PFSK-1 (cell line): Measurements from ENCODE around the gene OR10P1.

ENCODE experiments used
- FOXP2 ChIP-seq: optimal IDR thresholded peaks from 2 replicates; pipeline ENCODE3; 2011; ENCODE audit warnings: borderline replicate concordance, control low read depth, inconsistent platforms; ENCODE audit not compliant: insufficient read depth; ENCODE audit errors: extremely low read length, extremely low read depth
- POLR2AphosphoS5 ChIP-seq: IDR thresholded peaks from 2 replicates; pipeline ENCODE4 v1.6.1; 2012; ENCODE audit warnings: low read depth, mild to moderate bottlenecking, control low read depth, low read length, moderate library complexity
- REST ChIP-seq, 2 experiments: IDR thresholded peaks; 2 replicates each; pipeline versions ENCODE4 v1.6.1 to v1.8.0; 2011 to 2012; ENCODE audit warnings: low read depth in 2 of 2, low read length in 2 of 2, control low read depth in 1 of 2, inconsistent platforms in 1 of 2, mild to moderate bottlenecking in 1 of 2, moderate library complexity in 1 of 2; ENCODE audit not compliant: insufficient read depth in 1 of 2
- SIN3A ChIP-seq: IDR thresholded peaks from 2 replicates; pipeline ENCODE4 v1.6.1; 2012; ENCODE audit warnings: mild to moderate bottlenecking, low read length, moderate library complexity, borderline replicate concordance; ENCODE audit not compliant: insufficient read depth
- TAF1 ChIP-seq: IDR thresholded peaks from 2 replicates; pipeline ENCODE4 v1.6.1; 2012; ENCODE audit warnings: low read length, control low read depth, borderline replicate concordance; ENCODE audit not compliant: insufficient read depth

GRCh38 chr12:55683676-55684075 lies 47.0 kb downstream of the OR10P1 start:
- TF ChIP-seq REST (IDR thresholded peaks at IDR 0.05; ENCODE audit: insufficient read depth in 1 of 2, low read depth in 2 of 2, low read length in 2 of 2): no peak
- TF ChIP-seq POLR2AphosphoS5: no peak
- no peak for TF ChIP-seq TAF1
- TF ChIP-seq SIN3A: no peak
- TF ChIP-seq FOXP2: no peak
